M059J (cell line): ENCODE measurements around the gene NEURL1B. TPM values are rescaled to one million over a fixed set of nuclear protein-coding genes. Genes with fewer than 3 reads are reported as not detected.
"Not testable (repeated sequence)": the region's sequence is repeated elsewhere in the genome, so short reads cannot be mapped to it uniquely, and the experiment has no call there.

Source experiments
- DNase-seq: peaks from one replicate; pipeline ENCODE4 v3.0.0-alpha.2; 2012; ENCODE audit warnings: low read depth
- total RNA-seq: library from RNA; depleted of rRNA; stranded (reverse); fragments of >200 nt; shearing (Covaris generic); gene quantifications from 2 replicates; pipeline ENCODE4 v1.2.3, GENCODE V29; 2014

The NEURL1B gene
- total RNA-seq, 1 experiment from 2014 or later = 5.8 TPM

- DNase-seq = not testable (repeated sequence)
Observed at GRCh38 chr5:172657524-172658233, 16.6 kb downstream of the NEURL1B start.

GRCh38 chr5:172658391-172658790 lies 17.3 kb downstream of the NEURL1B start:
- DNase-seq = no peak

DNA sequence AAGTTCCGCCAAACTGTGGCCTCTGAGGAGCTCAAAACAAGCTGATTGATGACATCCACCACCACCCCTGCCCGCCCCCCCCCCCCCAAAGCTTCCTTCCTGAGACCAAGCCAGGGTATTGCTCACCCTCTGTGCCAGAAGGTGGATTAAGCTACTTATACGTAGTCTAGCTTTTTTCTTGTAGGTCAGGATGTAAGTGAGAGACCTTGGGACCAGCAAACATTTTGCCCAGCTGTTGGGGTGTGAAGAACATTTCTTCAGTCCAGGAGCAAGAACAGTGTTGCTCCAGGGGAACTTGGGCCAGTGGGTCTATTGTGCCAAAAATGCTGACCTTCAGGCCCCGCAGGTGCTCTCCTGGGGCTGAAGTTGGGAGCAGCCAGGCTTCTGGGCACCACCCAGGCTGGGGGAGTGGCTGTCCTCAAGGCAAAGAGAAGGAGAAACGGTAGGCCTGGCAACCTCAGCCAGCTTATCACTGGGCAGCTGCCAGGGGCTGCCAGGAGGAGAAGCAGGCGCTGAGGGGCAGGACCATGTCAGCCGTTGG lies 18.0 kb downstream of the NEURL1B start:
- DNase-seq = no peak

- DNase-seq = no peak
Observed at GRCh38 chr5:172659570-172659908, 18.5 kb downstream of the NEURL1B start.

GRCh38 chr5:172659909-172660628 lies 19.0 kb downstream of the NEURL1B start:
- peak; percentile 28 for DNase-seq

- DNase-seq = no peak
Observed at GRCh38 chr5:172660974-172661373, 19.9 kb downstream of the NEURL1B start.

- no peak for DNase-seq
Observed at GRCh38 chr5:172661526-172661925, 20.5 kb downstream of the NEURL1B start.

DNA sequence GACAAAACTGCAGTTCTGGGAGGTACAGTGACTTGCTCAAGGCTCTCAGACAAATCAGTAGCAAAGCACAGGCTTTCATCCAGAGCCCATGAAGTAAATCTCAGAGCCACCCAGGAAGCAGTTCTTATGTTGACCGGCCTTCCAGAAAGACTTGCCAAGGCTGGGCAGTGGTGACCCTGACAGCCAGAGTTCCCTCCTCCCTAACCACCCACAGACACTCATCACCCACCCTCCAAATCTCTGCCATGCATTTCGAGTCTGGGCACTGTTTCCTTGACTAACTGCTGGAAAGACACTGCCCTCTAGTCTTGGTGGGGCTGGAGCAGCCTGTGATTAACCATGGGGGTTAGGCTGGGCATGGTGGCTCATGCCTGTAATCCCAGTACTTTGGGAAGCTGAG lies 21.5 kb downstream of the NEURL1B start:
- no peak for DNase-seq

DNA sequence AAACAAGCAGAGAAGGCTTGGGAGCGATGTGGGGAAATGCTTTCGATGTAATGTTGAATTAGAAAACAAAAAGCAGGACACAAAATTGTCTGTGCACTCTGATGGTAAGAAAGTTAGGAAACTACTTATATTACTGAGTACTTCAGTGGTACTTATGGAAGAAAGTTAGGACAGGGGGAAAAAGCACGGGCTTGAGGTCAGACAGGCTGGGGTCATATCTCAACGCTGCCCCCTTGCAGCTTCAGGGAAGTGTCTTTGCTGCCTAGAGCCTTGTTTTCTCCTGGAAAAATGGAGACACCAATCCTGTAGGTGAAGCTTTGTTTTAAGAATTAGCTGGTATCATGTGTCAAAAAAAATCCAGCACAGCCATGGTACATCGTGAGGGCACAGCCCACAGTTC lies 23.0 kb downstream of the NEURL1B start:
- no peak for DNase-seq

DNA sequence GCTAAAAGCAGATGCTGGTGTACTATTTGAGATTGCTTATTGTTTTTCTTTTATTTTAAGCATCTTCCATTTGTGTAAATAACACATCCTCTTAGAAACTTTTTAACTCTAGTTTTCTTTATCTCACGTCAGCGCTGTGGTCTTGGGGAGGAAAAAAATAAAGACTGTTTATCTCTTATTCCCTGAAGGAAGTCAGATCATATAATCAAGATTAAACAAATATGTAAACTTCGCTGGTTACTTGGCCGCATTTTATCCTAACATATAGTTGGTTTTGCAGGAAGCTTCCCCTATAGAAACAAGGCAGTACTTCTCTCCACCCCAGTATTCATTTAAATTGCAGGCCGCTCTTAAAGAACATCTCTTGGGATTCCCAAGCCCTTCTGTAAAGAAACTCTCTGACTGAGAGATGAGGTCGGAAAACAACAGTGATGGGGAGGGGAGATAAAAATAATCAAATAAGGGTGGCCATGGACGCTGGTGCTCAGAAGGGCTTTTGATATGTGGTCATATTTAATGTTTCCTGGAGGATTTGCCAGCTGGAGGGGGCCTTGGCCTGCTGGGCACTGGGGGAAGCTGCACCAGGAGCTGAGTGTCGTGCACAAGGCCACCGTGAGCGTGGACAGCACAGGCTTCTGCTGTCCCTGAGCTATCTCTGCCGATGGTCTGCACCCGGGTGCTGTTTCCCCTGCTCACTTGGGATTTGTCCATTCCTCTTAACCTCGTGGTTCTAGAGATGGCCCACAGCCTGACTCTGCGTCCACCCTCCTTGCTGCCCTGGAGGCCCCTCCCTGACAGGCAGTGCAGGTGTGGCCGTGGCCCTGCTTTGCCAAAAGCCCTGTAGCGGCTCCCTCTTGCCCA lies 23.8 kb downstream of the NEURL1B start:
- DNase-seq = no peak

DNA sequence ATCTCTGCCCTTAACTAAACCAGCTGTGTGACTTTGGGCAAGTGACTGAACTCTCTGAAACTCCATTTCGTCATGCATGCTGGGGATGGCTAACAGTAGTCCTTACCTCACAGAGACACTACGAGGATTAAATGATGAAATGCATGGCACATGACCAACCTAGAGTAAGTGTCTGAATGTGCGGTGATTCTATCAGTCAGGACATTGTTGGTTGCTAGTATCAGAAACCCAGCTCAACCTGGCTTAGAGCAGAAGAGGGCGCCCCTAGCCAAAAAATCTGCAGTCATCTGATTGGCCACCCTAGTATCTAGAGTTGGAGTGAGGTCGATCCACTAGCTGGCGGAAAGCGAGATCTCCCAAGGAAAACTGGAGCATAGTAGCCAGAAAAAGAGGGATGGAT lies 25.2 kb downstream of the NEURL1B start:
- no peak for DNase-seq

- no peak for DNase-seq
Observed at GRCh38 chr5:172667786-172668593, 26.9 kb downstream of the NEURL1B start.

DNA sequence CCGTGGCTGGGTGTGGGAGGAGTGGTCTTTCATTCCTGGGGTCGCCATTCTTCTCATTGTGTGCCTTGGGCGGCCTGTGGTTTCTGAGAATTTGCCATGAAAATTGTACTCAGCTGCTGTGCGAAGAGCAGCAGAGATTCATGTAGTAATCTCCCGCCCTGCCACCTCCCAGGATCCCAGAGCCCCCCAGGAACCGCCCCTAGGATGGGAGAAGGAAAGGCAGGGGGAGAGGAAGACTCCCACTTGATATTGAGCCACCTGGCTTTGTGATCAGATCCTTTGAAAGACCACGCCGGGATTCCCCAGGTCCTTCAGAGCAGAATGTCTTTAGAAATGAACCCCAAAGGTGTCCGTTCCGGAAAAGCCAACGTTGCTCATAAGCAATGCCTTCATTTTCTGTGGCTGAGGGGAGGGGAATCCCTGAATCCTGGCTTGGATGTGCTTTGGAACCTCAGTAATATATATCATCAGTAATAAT lies 27.6 kb downstream of the NEURL1B start:
- DNase-seq = no peak

- no peak for DNase-seq
Observed at GRCh38 chr5:172669386-172670004, 28.4 kb downstream of the NEURL1B start.

DNA sequence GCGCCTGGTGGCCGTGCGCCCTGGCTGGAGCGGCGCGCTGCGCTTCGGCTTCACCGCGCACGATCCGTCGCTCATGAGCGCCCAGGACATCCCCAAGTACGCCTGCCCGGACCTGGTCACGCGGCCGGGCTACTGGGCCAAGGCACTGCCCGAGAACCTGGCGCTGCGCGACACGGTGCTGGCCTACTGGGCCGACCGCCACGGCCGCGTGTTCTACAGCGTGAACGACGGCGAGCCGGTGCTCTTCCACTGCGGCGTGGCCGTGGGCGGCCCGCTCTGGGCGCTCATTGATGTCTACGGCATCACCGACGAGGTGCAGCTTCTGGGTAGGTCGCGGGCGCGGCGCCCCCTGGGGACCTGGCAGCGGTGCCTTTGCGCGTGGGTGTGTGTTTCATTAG lies 28.9 kb downstream of the NEURL1B start:
- DNase-seq = no peak

DNA sequence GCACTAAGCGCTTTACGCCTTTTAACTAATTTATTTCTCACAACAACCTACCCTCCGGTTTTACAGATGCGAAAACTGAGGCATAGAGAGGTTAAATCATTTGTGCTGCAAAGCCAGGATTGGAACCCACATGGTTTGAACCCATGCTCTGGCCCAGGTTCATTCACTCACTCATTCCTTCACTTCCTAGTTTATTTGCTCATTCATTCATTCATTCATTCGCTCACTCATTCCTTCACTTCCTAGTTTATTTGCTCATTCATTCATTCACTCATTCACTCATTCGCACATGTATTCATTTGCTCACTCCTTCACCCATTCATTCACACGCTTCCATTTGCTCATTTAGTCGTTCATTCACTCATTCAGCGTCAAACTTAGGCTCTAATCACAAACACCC lies 29.4 kb downstream of the NEURL1B start:
- DNase-seq = no peak

GRCh38 chr5:172671091-172671490 lies 30.0 kb downstream of the NEURL1B start:
- DNase-seq = no peak

GRCh38 chr5:172672681-172673080 lies 31.6 kb downstream of the NEURL1B start:
- DNase-seq = no peak

DNA sequence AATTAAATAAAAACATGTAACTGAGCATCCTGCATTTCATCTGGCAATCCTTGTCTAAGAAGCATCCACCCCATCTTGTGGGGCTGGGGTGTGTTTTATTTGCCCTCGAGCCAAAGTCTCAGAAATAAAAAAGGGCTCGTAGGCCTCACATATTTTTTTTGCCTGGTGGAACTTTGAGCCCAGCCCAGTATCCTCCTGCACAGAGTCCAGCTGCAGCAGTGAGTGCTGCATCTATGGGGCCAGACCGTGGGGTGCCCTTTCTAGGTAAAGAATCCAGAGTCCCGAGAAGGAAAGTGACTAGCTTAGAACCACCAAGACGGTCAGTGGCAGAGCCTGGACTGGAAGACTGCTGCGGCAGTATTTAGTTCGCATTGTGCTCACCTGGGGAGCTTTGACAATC lies 33.1 kb downstream of the NEURL1B start:
- no peak for DNase-seq

DNA sequence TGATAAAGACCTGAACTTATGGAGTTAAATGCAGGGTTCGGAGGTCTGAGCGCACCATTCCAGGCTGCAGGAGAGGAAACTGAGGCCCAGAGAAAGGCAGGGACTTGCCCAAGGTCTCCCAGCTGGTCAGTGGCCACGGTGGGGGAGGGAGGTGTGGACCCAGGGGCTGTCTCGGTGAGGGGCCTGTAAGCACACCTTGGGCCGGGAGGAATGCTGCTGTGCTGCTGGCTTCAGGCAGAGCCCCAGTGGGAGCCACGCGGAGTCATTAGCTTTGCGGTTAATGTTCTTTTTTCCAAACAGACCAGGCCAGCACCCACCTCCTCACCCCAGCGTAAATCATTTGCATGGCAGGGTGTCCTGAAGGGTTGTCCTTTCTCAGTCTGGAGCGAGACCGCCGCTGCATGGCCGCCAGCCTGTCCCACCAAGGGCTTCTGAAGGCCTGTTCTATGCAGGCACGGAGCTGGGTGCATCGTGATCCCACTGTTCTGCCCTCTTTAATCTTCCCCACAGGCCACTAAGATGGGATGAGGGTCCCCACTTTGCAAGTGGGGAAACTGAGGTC lies 35.9 kb downstream of the NEURL1B start:
- DNase-seq = no peak
